Astrocyte of the cerebellum (primary cell): ENCODE data around the gene RAPGEF4.

Experiments used
- DNase-seq: peaks from one replicate; pipeline ENCODE4 v3.0.0-alpha.2; 2011; ENCODE audit warnings: low read depth
- H3K4me3 ChIP-seq: 2 replicates; pipeline ENCODE4 v1.5.1; 2011; ENCODE audit warnings: mild to moderate bottlenecking, low read depth, low read length, moderate library complexity
- CTCF ChIP-seq: IDR thresholded peaks from 2 replicates; pipeline ENCODE4 v1.5.1; 2012; ENCODE audit warnings: low read length, low read depth, moderate library complexity, mild to moderate bottlenecking; ENCODE audit errors: missing control alignments
- in situ Hi-C: cut with HindIII; loops from 2 replicates; pipeline ENCODE4 v1.10.0; 2017; ENCODE audit warnings: low sequenced_read_pairs

Gene RAPGEF4

DNA sequence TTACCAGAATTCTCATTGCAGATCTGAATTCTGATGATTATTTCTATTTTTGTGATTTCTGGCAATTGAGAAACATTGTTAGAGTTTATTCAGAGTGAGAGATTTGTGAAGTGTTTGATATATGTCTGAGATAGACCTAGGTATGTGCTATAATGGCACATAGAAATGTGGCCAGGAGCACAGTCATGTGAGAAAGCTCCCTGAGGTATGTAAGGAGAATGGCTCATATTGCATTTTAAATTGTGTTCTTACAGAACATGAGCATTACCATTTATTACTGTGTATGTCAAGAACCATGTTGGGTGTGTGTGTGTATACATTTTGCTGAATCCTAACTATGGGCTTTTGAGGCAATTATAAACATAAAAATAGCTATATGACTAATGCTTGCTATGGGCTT, 101.2 kb downstream of the RAPGEF4 start:
- no peak overlapping the region for H3K4me3 ChIP-seq
- in situ Hi-C loops, result loop anchor here (25.0 kb wide), 1 partner anchor 375 kb away; no protein-coding TSS in a partner anchor
- no peak for DNase-seq
- no peak for TF ChIP-seq CTCF

- no peak for TF ChIP-seq CTCF
- no peak overlapping the region for H3K4me3 ChIP-seq
- in situ Hi-C loops, result loop anchor here (25.0 kb wide), 1 partner anchor 373 kb away; no protein-coding TSS in a partner anchor
- DNase-seq, result no peak
Observed at GRCh38 chr2:172839446-172839845, 103.8 kb downstream of the RAPGEF4 start.

DNA sequence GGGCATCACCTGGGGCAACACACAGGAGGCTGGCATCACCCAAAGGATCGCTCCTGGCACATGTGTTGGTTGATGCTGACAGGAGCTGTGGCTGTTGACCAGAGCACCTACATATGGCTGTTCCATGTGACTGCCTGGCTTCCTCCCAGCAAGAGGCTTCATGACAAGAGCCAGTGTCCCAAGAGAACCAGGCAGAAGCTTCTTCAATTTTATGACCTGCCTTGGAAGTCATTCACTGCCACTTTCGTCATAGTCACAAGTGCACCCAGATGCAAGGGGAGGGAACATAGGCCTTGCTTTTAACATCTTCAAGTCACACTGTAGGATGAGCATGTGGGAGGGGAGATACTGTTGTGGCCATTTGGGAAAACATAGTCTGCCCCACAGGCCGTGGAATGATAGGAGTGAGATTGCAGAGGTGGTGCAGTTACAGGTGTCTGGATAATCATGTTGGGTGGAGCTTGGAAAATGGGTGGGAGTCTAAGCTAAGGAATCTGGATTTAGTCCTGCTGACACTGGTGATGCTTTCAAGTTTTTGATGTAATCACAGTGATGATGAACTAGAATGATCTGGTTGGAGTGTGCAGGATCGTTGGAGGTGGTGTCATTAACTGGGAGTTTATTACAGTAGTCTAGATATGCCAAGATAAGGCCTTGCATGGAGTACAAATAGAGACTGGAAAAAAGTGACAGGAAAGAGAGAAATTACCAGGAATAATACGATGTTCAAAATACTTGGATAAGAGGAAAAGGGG, 107.0 kb downstream of the RAPGEF4 start:
- no peak overlapping the region for H3K4me3 ChIP-seq
- DNase-seq, result no peak
- in situ Hi-C loops, result loop anchor here (25.0 kb wide), 1 partner anchor 370 kb away; no protein-coding TSS in a partner anchor
- TF ChIP-seq CTCF, result no peak

DNA sequence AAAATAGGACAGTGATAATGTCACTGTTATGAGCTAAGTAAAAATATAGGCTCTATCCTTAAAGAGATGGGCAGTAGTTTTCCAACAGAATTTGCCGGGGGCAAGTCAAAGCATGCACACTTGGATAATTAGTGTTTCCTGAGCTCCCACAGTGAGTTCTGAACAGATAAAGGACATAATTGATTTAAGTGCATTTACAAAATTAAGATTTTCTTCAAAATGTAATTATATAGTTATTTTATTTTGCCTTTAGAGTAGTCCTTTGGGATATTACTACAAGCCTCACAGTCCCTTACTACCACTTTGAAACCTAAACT, 107.6 kb downstream of the RAPGEF4 start:
- no peak overlapping the region for H3K4me3 ChIP-seq
- in situ Hi-C loops, result loop anchor here (25.0 kb wide), 1 partner anchor 369 kb away; no protein-coding TSS in a partner anchor
- no peak for DNase-seq
- no peak for TF ChIP-seq CTCF

DNA sequence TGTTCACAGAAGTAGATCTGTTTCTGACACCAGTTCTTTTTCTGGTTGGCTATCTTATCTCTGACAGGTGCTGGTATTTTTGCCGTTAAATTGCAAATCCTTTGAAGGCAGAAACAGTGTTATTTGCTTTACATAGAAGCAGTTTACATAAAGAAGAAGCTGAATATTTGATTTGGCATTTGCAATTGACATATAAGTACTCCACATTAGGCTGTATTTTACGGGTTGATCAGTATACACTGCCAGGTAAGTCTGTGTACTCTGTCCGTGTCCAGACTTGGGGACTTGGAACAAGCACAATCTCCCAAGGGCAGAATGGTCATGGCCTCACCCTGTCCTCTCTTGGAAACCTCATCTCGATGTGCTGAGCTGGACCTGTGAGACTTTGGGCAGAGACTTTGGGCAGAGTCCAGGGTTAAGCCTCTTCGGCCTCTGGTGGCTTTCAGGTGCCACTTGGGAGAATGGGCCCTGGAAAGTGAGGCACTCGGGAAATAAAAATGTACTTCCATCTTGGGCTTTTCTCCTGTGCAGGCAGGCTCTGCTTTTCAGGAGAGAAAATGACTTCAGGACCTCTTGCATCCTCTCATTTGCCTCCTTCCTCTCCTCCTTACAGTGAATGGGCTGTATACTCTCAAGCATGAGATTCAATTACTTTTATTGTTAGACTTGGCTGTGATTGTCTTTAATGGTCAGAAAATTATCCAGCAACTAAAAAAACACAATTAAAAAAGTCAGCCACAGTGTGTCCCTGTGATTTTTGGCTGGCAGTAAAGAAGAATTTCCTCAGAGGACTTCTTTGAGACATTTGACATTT, 108.5 kb downstream of the RAPGEF4 start:
- no peak for TF ChIP-seq CTCF
- no peak overlapping the region for H3K4me3 ChIP-seq
- DNase-seq, result no peak
- in situ Hi-C loops, result loop anchor here (25.0 kb wide), 1 partner anchor 368 kb away; no protein-coding TSS in a partner anchor

DNA sequence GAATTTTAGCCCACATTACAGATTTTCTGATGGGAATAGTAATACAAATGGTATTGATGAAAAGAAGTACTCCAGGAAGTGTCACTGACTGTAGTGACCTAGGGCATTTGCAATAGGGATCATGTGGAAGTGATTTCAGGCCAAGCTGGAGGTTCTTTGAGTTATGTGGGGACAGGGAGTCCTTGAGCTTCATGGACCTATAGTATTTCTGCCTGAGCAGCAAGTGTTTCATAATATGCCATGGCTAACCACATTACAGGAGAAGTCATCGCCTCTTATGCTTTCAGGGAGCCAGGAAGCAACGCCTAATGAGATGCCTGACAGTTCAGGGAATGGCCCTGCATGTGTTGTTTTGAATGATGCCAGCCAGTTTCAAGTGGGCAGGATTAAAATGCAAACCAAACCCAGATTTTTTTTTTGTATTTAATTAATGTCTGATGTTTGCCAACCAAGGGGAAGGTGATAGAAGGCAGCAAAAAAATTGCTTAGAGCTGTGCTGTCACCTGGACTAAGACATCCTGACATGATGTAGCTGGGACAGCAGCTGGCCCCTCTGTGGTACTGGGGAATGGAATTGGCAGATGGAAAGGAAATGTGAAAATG, 109.5 kb downstream of the RAPGEF4 start:
- H3K4me3 ChIP-seq, result no peak overlapping the region
- no peak for TF ChIP-seq CTCF
- in situ Hi-C loops, result loop anchor here (25.0 kb wide), 1 partner anchor 367 kb away; no protein-coding TSS in a partner anchor
- no peak for DNase-seq
